ENCODE data around the gene STX10.

STX10 gene

DNA sequence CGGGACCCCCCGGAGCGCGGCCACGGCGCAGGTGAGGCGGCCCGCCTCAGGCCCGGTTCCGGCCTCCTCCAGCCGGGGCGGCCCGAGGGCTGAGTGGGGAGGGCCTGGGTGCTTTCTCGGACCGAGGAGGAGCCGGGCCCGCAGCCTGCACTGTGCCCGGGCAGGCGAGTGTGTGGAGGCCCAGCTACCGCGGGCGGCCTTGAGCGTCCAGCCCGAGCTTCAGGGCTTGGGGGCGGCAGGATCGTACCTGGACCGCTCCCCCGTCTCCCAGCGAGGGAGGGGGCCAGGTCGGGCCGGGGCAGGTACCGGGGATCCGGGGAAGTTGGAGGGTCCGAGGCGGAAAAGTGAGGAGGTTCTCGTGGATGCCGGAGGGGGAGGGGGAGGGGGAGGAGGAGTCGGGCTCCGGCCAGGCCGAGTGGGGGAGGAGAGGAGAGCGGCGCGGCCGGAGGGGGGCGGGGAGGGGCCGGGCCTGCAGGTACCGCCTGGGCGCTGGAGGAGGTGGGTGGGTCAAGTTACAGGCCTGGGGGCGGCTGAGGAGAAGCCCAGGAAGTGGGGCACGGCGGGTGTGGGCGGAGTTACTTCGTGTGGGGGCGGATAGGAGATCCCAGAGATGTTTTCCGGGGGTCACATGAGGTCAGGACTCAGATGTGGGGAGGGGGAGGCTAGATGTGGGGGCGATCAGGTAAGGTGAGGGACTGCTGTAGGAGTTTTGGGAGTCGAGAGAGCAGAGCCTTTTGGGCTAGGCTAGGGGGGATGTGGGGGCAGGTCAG, 31.6 kb downstream of the STX10 start:
- DNase-seq: no peak

GRCh38 chr19:13117772-13118423, 32.3 kb downstream of the STX10 start, which contains the start of gene NACC1:
Gene NACC1, plus strand, starts transcription at chr19:13118264. Its CDS starts 16,944 bp downstream, at chr19:13135208.
- DNase-seq: peak; percentile 86

- DNase-seq: no peak
Measured at GRCh38 chr19:13117176-13117771, 32.9 kb downstream of the STX10 start.

DNA sequence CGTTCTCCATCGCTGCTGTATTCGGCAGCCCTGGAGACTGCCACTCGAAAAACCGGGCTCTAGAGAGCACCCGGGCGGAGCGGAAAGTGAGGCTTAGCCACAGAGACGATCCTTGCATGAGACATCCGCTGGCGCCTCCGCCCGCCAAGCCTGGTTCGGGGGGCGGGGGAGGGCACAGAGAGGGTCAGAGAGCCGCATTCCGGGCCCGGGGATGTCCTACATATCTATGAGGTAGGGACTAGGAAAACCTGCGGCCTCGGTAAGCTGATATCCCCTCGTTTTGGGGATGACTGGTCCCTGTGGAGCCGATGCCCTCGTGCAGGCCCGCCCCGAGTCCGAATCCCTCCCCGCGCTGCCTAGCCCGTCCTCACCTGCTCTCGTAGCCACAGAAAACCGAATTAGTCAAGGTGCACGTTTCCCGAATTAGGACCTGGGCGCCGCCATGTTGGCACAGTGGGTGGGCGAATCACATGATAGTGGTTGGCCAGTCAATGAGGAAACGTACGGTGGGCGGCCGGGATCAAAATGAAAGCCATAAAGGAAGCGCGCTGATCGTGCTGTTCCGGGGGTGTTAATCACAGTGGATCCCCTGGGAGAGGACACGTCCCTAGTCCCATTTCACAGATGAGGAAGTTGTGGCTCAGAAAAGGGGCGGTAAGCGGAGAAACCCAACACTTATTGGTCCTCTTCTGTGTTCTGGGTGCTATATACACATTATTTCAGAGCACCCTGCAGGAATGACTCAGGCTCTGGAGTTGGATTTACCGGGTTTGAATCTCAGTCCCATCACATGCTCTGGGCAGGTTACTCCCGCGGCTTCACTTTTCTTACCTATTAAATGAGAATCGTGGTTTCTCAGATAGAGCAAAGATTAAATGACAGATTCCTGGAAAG, 33.6 kb downstream of the STX10 start, which contains the start of gene TRMT1:
TRMT1 (minus strand) TSS at position 459 of the 894 bp plus-strand sequence; CDS start at position 118, 341 bp downstream.
- peak; percentile 87 for DNase-seq

GRCh38 chr19:13115936-13116281, 34.3 kb downstream of the STX10 start:
- DNase-seq: no peak

DNA sequence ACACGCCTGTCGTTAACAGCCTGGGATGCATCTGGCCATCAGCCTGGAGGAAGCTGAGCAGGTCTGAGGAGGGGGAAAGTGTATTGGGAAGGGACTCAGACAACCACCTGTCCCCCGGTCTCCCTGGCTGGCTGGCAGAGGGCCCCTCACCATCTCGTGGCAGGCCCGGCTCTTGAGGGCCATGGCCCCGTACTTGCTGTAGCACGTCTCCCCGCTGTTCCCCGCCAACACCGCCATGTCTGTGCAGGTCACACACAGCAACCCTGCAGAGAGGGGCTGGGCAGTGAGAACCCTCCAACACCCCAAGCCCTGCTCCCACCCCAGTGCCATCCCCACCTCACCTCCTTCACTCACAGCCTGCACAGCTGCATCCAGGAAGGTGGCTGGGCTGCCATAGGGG, 37.6 kb downstream of the STX10 start:
- DNase-seq: no peak

DNA sequence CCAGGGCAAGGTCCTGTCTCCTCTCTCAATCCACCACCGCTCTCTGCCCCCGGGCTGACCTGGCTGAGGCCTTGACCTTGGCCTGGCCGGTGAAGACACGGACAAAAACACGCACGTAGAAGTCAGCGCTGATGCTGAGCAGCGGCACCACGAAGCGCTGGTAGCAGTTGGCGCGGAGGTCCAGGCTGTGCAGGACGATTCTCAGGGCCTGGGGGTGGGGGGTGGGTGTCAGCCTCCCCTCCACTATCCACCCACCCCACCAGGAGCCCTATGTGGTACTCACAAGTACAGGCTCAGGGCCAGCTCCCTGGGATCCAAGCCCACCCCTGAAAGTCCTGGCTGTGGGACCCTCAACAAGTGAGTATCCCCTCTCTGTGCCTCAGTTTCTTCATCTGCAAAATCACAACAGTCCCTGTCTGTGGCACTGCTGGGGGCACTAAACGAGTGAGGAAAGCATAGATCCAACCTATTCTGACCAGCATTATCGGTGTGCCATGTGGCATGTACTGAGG, 40.0 kb downstream of the STX10 start:
- DNase-seq: no peak

DNA sequence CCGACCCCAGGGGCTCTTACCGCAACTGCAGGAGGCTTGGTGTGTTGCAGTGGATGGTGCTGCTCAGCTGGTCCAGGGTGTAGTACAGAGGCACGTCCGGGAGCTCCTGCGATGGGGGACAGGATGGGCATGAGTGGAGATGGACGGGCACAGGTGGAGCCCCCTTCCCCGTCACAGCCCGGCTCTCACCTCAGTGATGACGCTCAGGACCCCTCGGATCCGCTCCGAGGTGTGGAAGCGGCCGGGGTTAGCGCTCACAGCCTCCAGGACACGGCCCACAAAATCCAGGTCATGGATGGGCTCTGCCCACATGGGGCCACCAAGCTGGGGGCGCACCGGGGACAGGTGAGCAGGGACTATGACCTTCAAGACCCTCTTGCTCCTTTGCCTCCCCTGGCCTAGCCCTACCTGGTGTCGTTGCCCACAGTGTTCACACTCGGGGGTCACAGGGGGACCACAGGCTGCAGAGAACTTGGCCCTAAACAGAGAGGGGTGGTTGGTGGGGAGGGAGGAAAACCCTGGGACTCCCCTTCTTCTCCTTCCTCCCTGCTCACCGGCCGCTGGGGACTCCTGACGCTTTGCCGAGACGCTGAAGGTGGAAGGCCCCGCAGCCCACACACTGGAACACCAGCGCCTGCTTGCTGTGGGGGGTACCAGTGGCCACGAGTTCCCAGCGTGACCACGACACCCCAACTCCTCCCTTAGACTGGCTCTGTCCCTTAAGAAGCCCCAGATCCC, 40.6 kb downstream of the STX10 start:
- DNase-seq: no peak

DNA sequence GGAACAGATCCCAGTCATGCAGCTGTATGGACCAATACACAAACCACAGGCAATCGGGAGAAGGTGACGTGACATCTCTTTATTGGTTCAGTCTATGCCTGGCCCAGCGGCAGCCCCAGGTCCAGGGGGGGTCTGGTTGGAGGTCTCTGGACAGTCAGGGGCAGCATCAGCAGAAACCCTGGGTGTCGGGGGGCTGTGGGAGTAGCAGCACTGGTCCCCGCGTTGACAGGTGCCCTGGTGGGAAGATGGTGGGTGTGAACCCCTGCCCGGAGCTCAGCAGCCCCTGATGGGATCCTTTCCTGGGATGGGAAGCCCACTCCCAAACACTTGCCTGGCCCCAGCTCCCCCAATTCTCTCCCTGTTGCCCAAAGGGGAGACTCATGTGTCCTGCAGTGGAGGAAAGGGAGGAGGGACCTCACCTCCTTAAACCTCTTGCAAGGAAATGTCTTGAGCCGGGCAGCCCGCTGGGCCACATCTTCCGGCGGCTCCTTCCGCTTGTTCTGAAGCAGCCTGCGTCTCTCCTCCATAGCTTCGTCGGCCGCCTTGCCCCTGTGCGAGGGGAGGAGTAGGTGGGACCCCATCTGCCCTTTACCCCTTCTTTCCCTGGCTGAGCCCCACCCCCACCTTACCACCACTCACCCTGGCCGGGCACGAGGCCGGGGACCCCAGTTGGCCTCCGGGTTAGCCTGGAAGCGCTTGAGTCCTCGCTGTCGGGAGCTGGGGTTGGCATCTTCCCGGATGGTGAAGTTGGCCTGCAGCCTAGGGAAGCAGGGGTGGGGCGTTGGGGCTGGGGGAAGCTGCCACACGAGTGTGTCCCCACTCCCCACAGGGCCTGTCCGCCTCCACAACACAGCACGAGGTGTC, 45.1 kb downstream of the STX10 start:
- no peak for DNase-seq

DNA sequence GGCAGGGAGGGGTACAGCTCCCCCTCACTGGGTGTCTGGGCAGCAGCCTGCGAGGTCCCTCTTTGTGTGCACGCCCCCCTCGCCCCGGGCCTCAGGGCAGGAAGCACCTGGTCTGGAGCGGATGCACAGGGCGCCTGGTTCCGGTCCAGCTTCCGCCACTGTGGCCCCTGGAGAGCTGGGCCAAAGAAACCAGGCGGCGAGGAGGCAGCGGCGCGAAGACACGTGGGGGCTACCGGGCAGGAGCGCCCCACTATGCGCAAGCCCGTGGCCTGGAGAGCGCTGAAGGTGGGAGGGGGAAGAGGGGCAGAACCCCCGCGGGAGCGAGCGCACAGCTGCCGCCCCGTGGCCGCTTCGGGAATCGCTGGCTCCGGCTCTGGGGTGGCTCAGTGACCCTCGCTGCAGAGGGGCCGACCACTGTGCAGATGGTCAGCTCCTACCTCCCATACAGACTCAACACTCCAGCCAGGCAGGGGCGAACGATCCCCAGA, 45.8 kb downstream of the STX10 start:
- DNase-seq: no peak

GRCh38 chr19:13103581-13104359, 46.4 kb downstream of the STX10 start:
- no peak for DNase-seq

DNA sequence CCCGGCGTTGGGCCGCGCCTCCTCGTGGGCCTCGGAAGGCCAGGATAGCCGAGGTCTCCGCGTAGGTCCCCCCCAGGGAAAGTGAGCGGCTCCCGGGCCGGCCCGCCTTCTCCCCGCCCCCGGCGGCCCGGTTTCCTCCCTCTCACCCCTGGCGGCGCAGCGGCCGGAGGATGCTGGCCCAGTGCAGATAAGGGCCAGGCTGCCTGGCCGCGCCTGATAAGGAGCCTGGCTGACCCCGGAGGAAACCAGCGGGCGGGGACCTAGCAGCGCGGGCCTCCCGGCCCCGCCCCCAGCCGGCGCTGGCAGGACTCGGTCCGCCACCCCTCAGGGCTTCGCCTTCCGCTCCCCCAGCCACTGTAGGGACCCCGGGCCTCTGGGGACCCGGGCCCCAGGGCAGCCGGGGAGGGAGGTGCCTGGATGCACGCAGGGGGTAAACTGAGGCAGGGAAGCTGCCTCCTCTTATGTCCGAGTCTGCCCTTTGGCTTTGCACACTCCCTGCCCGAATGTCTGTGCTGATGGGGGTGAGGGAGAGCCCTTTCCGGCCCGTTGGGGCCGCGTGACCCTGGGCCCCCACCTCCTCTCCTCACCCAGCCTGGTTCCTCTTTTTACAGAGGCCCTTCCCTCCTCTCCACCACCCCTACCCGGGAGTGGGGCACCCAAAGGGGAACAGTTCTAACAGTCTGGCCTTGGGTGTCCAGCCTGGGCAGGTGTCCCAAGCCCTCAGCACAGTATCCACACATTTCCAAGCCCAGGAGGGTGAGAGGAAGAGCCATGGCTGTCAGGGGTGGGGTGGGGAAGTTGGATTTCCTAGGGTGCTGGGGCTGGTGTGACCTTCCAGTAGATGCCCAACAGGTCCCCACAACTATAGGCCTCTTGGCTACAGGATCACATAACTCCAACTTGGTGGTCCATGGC, 47.3 kb downstream of the STX10 start, which contains the start of gene LYL1:
LYL1 (minus strand) TSS at position 193 of the 915 bp plus-strand sequence. CDS start 1,687 bp downstream, outside the sequence.
- DNase-seq: no peak

- DNase-seq: no peak
Measured at GRCh38 chr19:13102416-13102665, 47.8 kb downstream of the STX10 start.

DNA sequence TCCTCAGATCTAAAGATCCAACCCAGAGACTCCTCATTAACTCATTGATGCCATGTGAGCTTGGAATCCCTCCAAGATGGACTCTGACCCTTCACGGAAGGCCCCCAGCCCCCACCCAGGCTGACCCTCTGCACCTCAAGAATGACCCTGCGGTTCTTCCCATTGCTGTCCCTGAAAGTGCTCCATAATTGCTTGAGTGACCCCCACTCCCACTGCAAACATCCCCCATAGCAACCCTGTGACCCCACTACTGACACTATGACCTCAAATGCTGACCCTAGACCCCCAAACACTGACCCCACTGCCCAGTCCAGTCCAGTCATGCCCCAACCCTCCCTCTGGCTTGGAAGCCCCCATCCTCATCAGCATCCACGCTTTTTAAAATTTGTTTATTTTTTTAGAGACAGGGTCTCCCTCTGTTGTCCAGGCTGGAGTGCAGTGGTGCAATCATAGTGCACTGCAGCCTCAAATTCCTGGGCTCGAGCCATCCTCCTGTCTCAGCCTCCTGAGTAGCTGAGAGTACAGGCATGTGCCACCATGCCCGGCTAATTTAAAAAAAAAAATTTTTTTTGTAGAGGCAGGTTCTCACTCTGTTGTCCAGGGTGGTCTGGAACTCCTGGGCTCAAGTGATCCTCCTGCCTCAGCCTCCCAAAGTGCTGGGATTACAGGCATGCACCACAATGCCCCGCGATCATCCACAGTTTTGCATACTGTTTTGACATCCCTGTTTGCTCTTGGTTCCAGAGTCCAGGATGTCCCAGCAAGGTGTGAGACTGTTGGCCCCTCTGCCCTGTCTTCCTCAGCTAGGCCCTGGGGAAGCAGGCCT, 48.4 kb downstream of the STX10 start:
- DNase-seq: no peak

DNA sequence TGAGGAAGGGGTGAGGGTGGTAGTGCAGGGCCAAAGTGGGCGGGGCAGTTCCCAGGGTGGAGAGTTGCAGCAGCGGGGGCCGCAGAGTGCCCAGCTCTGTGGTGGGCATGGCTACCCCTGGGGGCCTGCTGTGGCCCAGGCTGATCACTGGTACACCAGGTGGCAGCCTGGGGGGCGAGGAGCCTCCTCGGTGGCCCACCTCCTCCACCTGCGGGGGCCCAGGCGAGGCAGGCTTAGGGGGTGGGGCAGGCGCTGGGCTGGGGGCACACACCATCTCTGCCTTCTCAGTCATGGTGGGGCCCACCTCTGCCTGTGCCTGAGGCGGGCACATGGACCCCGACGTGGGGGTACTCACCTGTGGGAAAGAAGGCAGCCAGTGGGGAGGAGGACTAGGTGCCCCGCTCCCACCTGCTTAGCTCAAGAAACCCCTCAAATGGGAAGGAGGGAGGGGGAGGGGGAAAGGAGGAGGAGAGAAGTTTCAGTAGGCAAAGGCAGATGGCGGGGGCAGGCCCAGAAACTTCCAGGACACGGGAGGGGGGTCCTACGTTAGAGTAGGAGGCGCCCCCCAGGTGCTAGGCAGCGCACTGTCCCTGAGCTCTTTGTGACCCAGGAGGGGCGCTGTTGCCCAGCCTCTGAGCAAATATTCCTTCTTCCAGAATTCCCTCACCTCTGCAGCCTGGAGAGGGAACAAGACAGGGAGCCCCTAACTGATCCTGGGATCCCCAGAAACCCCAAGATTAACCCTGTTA, 49.2 kb downstream of the STX10 start:
- no peak for DNase-seq

GRCh38 chr19:13100031-13100588, 50.1 kb downstream of the STX10 start:
- no peak for DNase-seq
